Inflammatory macrophage treated with lipopolysaccharide for 4 hours (primary cell): ENCODE data around the gene ANKS4B.

Experiments
- DNase-seq: peaks from one replicate; pipeline ENCODE4 v3.0.0-alpha.2; 2020

Gene ANKS4B

GRCh38 chr16:21301168-21301894, 67.8 kb downstream of the ANKS4B start:
- DNase-seq: peak; percentile 48

DNA sequence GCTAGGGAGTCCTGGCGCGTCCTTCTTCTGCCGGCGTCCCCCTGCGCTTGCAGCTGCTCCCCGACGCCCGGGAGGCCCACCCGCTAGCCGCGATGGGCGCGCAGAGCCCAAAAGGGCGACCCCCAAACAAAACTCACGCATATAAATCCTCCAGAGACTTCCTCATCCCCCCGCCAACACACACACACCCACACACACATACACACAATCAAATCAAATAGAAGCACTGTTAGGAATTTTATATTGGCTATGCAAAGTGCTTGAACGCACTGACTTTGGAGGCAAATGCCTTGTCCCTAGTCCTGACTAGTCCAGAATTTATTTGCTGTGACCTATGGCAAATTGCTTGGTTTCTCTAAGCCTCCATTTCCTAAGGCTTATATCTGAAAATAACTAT, 68.4 kb downstream of the ANKS4B start:
- DNase-seq: no peak

- DNase-seq: peak; percentile 22
Observed at GRCh38 chr16:21302454-21302853, 69.0 kb downstream of the ANKS4B start.

DNA sequence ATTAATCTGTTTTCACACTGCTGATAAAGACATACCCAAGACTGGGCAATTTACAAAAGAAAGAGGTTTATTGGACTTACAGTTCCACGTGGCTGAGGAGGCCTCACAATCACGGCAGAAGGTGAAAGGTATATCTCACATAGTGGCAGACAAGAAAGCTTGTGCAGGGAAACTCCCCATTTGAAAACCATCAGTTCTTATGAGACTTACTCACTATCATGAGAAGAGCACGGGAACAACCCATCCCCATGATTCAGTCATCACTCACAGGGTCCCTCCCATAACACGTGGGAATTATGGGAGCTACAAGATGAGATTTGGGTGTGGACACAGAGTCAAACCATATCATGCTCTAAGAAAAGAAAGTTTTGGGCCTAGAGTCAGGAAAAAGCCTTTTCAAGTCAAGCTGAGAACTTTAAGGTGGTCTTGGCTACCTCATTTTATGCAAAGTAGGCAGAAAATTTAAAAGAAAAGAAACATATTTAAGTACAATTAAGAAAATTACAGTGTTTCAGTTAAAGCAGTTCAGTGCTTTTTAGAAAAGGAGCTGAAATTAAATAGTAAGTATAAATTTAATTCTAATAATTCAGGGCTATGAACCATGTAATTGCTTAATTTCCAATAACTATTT, 69.5 kb downstream of the ANKS4B start:
- peak; percentile 88 for DNase-seq
